DLD1 (cell line): ENCODE measurements around the gene STYK1.
"Not testable (repeated sequence)": the region's sequence is repeated elsewhere in the genome, so short reads cannot be mapped to it uniquely, and the experiment has no call there.

Experiments used
- in situ Hi-C: cut with HindIII; loops from 2 replicates; pipeline ENCODE4 v1.10.0; 2017; ENCODE audit warnings: low sequenced_read_pairs

The STYK1 gene

GRCh38 chr12:10623131-10623530 lies 50.7 kb downstream of the STYK1 start:
- in situ Hi-C loops: no loop called here

GRCh38 chr12:10621278-10621677 lies 52.6 kb downstream of the STYK1 start:
- in situ Hi-C loops: no loop called here

DNA sequence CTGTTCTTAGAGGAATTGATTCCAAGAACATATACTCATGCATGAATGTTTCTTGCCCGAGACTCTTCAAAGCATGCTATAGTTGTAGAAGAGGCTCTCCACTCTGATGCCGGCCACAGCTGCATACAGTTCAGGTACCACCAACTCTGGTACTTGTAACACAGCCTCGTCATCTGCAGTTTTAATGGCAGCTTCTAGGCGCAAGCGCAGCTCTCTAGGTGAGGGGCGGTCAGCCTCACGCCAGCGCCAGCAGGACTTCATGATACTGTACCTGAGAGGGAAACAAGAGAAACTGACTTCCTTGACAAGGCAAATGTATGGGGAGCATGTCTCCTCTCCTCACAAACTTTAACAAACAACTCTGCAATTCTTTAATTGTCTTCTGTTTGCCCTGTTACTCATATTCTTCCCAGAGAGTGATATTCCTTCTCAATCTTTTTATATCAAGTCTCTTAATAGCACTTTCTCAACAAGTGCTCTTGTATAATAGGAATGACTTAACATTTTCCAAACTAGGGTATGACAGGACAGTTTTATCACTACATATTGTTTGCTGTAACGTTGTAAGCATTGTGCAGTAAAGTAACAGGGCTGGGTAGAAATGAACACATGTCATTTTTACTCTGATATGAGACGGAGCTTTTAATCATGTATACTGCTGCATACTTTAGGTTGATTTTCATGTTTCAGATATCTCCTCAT lies 53.6 kb downstream of the STYK1 start:
- in situ Hi-C loops: no loop called here

DNA sequence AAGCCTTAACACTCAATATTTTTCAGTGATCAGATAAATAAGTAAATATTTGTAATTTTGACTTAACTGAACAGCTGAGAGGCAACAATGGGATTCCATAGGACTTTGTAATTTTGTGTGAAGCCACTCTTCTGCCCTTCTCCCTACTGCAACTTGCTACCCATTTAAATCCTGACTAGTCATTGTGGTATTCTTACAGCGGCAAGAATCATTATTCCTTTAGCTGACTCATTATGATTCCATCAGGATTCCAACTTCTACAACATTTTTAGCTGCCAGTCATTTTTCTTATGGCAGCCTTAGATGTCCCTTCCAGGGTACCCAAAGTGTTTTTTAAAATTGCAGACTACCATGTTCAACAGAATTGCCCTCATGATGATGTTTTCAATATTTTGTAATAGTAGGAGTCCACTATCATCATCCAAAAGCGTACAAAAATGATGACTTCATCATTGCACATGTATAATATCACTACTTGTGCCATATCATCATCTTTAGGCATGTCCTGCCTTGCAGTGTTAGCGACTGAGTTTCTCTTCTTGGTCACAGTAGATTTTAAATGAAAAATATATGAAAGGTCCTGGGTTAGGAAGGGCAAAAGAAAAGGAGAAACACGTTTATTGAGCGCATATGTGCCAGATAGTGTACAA lies 55.4 kb downstream of the STYK1 start:
- in situ Hi-C loops: no loop called here

- in situ Hi-C loops: no loop called here
These were observed 56.0 kb downstream of the STYK1 start for GRCh38 chr12:10617863-10618262.

- in situ Hi-C loops: no loop called here
These were observed 58.3 kb downstream of the STYK1 start for GRCh38 chr12:10615532-10615931.

GRCh38 chr12:10614056-10614370 lies 59.8 kb downstream of the STYK1 start:
- in situ Hi-C loops: no loop called here

- in situ Hi-C loops: no loop called here
These were observed 60.4 kb downstream of the STYK1 start, which contains the start of gene MAGOHB for GRCh38 chr12:10613349-10614055. Gene MAGOHB, minus strand, starts transcription at chr12:10613609. Its CDS starts 77 bp downstream, at chr12:10613532.

- in situ Hi-C loops: no loop called here
These were observed 60.9 kb downstream of the STYK1 start for GRCh38 chr12:10612984-10613348.

- in situ Hi-C loops: no loop called here
These were observed 61.7 kb downstream of the STYK1 start for GRCh38 chr12:10612110-10612509.

GRCh38 chr12:10611258-10611657 lies 62.6 kb downstream of the STYK1 start:
- in situ Hi-C loops: not testable (repeated sequence)

DNA sequence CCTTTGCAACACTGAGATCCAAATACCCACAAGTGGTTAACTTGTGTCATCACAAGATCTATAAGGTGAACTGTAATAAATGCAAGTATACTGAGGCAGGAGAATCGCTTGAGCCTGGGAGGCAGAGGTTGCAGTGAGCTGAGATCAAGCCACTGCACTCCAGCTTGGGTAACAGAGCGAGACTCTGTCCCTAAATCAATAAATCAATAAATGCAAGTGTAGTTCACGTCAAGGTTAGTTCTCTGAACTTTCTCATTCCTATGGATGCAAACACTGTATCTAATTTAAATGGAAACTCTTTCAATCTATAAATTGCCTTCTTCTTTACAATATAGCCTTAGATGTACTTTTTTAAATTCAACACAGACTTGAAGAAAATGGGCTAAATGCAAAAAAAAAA lies 63.7 kb downstream of the STYK1 start:
- in situ Hi-C loops: no loop called here

- in situ Hi-C loops: no loop called here
These were observed 65.9 kb downstream of the STYK1 start for GRCh38 chr12:10607885-10608458.

DNA sequence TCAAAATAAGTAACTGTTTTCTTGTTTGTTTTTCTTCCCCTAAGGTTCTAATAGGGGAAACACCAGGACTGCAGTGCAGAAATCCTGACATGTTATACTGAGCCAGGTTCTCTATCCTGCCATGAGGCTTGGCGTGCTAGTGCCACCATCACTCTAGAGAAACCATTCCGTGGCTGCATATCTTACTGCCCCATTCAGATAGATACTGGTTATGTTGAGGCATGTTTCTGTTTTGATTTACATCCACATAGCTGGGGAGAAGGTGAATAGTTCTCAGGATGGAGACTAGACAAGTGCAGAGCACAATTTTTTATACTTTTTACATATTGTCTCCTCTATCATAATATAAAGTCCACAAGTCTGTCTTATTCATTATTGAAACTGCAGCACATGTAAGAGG lies 72.0 kb downstream of the STYK1 start:
- in situ Hi-C loops: no loop called here

- in situ Hi-C loops: no loop called here
These were observed 72.9 kb downstream of the STYK1 start for GRCh38 chr12:10600988-10601387.

- in situ Hi-C loops: no loop called here
These were observed 78.0 kb downstream of the STYK1 start for GRCh38 chr12:10595881-10596280.

DNA sequence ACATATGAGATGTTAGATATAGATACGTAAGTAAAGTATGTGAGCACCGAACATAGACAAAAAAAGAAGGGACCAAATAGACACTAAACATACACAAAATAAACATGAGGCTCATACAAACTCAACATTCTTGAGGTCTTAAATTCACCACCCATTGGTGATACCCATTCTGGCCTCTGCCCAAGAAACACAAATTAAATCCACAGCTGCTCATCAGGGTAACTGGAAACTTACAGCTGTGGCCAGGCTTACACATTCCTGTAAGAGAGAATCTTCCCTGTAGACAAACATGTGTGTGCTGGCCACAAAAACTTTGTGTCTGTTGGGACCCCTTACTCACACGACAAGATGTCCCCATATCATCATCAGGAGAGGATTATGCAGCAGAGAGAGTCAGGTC lies 82.9 kb downstream of the STYK1 start:
- in situ Hi-C loops: no loop called here

DNA sequence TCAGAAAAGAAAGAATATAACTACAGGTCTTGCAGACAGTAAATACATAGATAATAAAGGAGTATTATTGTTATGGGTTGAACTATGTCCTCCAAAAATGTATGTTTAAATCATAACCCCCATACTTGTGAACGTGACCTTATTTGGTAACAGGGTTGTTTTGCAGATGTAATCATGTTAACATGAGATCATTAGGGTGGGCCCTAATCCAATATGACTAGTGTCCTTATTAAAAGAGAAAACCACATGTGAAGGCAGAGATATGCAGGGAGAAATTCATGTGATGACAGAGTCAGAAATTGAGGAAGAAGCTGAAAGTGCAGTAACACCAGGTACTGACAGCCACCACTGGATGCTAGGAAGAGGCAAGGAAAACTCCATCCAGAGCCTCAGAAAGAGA lies 89.4 kb downstream of the STYK1 start:
- in situ Hi-C loops: no loop called here

- in situ Hi-C loops: no loop called here
These were observed 91.1 kb downstream of the STYK1 start for GRCh38 chr12:10582704-10583103.

DNA sequence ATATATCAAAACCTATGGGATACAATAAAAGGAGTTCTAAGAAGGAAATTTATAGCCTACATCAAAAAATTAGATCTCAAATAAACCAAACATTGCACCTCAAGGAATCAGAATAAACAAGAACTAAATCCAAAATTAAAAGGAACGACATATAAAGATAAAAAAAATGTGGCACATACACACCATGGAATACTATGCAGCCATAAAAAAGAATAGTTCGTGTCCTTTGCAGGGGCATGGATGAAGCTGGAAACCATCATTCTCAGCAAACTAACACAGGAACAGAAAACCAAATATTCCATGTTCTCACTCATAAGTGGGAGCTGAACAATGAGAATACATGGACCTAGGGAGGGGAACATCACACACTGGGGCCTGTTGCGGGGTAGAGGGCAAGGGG lies 91.7 kb downstream of the STYK1 start:
- in situ Hi-C loops: not testable (repeated sequence)

GRCh38 chr12:10574307-10574706 lies 99.5 kb downstream of the STYK1 start:
- in situ Hi-C loops: no loop called here

- in situ Hi-C loops: not testable (repeated sequence)
These were observed 101.8 kb downstream of the STYK1 start for GRCh38 chr12:10572021-10572490.
